Inflammatory macrophage treated with lipopolysaccharide for 1 hour (primary cell): ENCODE data around the gene PEX1.
"Not testable (repeated sequence)": the region's sequence is repeated elsewhere in the genome, so short reads cannot be mapped to it uniquely, and the experiment has no call there.

Source experiments
- DNase-seq, 2 donors: peaks; one replicate each; pipeline ENCODE4 v3.0.0-alpha.2; 2020 to 2022

Gene PEX1

DNA sequence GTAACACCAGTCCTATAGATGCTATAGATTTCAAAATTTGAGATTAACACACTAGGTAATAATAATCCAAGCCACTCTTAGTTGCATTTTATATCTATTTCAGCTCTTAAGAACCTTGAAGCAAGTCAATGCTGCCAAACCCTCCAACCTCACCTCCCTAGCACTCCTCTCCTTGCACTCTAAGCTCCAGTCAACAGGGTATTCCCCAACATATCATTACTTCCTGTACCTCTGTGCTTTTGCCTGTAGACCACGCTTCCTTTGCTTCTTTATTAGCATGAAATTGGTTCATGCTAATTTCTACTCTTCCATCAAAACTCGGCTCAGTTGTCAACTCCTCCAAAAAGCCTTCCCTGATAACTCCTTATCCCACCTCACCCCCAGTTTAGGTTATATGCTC is 24.6 kb downstream of the PEX1 start:
- DNase-seq = no peak

DNA sequence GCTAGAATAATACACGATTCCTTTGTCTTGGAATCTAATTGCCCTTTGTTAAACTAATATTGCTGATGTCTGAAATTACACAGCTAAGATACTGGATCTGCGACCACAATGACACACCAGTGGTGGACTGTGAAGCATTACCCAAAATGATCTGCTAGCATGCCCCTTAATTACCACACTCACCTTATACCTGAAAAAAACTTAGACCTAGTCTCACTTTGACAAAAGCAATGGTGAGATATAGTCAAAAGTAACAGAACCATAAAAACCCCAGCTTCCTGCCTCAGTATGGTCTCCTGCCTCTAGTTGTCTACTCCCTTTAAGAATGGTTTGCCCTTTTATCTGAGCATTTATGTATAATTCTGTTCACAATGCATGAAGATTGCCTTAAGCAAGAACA is 29.8 kb downstream of the PEX1 start:
- no peak for DNase-seq

- no peak for DNase-seq
Observed at GRCh38 chr7:92496876-92497275, 31.4 kb downstream of the PEX1 start.

DNA sequence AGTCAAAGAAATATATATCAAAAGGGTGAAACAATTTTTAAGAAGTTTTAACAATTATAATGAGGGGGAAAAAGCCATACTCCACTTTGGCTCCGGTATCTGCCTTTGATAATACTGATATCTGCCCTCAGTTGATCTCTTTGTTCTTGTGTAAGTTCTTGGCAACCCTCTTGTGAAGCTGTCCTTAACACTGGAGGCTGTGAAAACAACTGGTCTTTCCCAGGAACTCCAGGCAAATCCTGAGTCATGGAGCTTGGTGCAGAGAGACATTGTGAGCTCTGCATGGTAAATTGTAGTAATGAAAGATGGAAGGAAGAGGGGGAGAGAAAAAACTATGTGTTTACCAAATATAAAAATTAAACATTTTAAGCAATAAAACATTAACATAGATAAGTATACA is 38.7 kb downstream of the PEX1 start:
- no peak for DNase-seq

- no peak for DNase-seq
Observed at GRCh38 chr7:92487804-92488203, 40.5 kb downstream of the PEX1 start.

DNA sequence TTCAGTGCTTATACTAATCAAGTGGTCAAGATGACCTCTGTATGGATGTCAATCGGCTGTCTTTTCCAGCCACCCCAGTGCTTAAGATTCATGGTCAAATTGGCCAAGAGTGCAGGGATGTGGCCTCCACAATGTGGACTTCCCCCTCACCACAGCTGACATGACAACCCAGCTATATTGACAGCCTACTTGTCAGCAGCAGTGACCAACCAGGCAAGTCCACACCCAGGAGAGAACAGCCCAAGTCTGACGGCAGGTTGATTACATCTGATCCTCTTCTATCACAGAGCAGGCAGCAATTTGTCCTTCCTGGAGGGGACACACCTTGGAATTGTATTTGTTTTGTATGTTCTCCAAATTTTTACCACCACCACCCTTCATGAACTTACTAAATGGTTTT is 42.3 kb downstream of the PEX1 start:
- DNase-seq = no peak

GRCh38 chr7:92485267-92485892 is 42.9 kb downstream of the PEX1 start:
- no peak for DNase-seq

- DNase-seq = not testable (repeated sequence)
Observed at GRCh38 chr7:92484226-92484625, 44.1 kb downstream of the PEX1 start.

GRCh38 chr7:92483624-92484023 is 44.7 kb downstream of the PEX1 start:
- not testable (repeated sequence) for DNase-seq

DNA sequence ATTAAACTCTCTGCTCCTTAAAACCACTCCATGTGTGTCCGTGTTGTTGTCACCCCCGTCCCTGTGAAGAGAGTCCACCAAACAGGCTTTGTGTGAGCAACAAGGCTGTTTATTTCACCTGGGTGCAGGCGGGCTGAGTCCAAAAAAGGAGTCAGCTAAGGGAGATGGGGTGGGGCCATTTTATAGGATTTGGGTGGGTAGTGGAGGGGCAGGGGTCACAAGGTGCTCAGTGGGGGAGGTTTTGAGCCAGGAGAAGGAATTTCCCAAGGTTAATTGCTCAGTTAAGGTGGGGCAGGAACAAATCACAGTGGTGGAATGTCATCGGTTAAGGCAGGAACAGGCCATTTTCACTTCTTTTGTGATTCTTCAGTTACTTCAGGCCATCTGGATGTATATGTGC is 49.2 kb downstream of the PEX1 start:
- not testable (repeated sequence) for DNase-seq

GRCh38 chr7:92478711-92479110 is 49.6 kb downstream of the PEX1 start:
- DNase-seq = no peak

- DNase-seq = no peak
Observed at GRCh38 chr7:92478095-92478494, 50.2 kb downstream of the PEX1 start.

- DNase-seq = not testable (repeated sequence)
Observed at GRCh38 chr7:92477681-92478080, 50.6 kb downstream of the PEX1 start, which contains the start of gene ERVW-1. ERVW-1 (minus strand) TSS chr7:92477946; CDS start chr7:92470381, 7,565 bp downstream.

DNA sequence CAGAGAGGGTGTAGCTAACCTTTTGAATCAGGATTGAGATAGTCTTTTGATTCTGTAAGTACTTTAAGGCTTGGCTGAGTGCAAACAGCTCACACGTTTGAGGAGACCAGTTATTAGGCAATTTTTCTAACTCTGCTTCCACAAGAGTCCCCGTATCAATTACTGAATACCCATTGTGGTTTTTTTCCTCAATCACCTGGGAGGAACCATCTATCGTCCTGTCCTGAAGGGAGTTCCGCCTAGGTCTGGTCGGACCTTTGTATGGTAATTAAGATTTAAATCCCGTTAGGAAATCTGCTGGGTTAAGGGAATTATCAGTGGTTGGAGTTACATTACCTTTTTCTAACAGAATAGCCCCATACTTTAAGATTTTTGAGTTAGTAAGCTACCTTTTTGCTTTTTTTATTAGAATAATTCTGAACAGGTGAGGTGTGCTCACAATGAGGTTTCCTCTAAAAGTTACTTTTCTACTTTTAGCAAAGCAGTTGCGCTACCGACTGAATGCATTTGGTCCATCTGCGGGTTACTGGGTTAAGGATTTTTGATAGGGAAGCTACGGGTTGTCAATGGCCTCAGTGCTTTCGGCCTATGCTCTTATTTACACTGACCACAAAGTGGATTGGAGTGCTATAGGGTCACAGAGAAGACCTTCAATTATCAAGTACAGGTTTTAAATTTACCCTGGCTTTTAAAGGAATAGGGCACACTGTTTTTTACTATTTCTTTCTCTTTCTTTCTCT is 52.3 kb downstream of the PEX1 start:
- not testable (repeated sequence) for DNase-seq

- not testable (repeated sequence) for DNase-seq
Observed at GRCh38 chr7:92475261-92475770, 53.0 kb downstream of the PEX1 start.

- not testable (repeated sequence) for DNase-seq
Observed at GRCh38 chr7:92473989-92474388, 54.3 kb downstream of the PEX1 start.

- not testable (repeated sequence) for DNase-seq
Observed at GRCh38 chr7:92468589-92468988, 59.7 kb downstream of the PEX1 start.

DNA sequence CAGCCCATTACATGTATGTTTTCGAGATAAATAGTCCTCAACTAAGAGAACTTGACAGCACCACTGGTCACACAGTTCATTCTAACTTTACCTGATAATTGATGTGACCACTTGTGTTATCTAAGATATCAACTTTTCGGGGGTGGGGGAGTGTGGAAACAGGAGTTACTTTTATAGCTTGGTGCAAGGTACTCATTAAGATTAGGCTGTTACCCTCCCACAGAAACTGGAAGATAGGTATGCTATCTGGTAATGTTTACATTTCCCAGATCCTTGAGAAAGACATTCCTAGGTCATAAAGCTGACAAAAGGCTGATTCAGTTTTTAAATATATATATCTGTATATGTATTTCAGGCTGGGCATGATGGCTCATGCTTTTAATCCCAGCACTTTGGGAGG is 61.6 kb downstream of the PEX1 start:
- no peak for DNase-seq

DNA sequence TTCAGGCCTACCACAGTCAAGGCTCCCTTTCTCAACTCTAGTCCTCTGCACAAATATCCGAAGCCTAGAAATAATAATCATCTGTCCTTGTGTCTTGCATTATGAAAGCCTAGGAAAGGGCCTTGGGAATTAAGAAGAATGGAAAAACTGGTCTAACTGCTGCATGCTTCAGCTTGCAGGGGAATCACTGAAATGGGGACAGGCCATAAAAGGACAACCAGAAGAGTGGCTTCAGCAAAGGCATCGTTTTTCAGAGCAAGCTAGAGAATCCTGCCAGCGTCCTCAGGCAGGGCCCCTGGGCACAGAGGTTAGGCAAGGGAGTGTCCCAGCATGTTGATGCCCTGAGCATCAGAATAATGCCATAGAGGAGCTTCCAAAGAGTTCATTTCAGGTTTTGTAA is 63.8 kb downstream of the PEX1 start:
- no peak for DNase-seq

GRCh38 chr7:92462560-92462959 is 65.8 kb downstream of the PEX1 start:
- DNase-seq = no peak

DNA sequence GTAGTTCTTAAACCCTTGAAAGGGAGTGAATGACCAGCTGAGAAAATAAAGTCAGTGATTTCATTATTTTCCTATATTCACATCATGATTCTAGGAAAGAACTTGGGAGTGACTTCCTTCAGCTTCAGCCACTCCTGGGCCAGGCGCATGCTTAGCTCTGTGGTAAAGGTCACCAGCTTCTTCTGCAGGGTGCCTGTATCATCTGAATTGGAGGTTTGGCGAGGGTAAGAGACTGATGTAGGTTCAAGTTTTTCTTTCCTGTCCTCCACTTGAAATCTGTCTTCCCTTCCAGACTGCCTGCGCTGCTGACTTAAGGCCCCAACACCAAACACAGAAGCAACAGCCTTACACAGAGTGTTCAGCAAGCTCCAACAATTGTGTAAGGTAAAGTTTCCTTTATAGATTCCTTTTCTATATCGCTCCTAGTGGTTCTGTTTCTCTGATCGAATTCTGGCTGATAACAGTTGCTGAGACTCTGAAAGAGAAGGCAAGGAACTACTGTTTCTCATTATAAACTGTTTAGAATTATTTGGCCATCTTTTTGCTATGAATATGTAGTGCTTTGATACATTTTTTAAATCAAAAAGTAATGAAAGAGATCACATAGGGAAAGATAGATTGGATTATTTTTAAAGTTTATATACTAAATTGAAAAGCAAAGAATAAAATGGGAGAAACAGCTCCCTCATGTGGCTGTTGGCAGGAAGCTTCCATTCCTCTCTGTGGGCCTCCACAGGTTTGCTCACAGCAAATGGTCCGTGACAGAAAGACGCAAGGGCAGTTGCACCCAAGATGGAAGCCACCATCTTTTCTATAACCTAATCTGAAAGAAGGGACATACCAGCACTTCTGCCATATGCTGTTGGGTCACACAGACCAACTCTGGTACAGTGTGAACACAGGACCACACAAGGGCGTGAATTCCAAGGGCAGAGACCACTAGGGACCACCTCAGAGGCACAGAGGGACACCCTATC is 67.0 kb downstream of the PEX1 start:
- peak in 1 of 2 donors; percentile 42 for DNase-seq

GRCh38 chr7:92460510-92460909 is 67.8 kb downstream of the PEX1 start:
- no peak for DNase-seq

- no peak for DNase-seq
Observed at GRCh38 chr7:92460109-92460508, 68.2 kb downstream of the PEX1 start.
